T-helper 9 cell (primary cell): Measurements from ENCODE around the gene ZDHHC14.

Source experiments
- DNase-seq: peaks from one replicate; pipeline ENCODE4 v3.0.0-alpha.2; 2020

Gene ZDHHC14

GRCh38 chr6:157539421-157539822 is 158.4 kb downstream of the ZDHHC14 start:
- no peak for DNase-seq

GRCh38 chr6:157539900-157540752 is 159.1 kb downstream of the ZDHHC14 start:
- DNase-seq = no peak

- DNase-seq = no peak
Observed at GRCh38 chr6:157541618-157542413, 160.8 kb downstream of the ZDHHC14 start.

- no peak for DNase-seq
Observed at GRCh38 chr6:157542414-157543160, 161.6 kb downstream of the ZDHHC14 start.

- DNase-seq = no peak
Observed at GRCh38 chr6:157546321-157546720, 165.3 kb downstream of the ZDHHC14 start.

GRCh38 chr6:157547112-157547511 is 166.1 kb downstream of the ZDHHC14 start:
- no peak for DNase-seq

GRCh38 chr6:157548635-157549467 is 167.9 kb downstream of the ZDHHC14 start:
- DNase-seq = no peak

GRCh38 chr6:157549468-157549745 is 168.4 kb downstream of the ZDHHC14 start:
- no peak for DNase-seq

GRCh38 chr6:157550114-157550989 is 169.4 kb downstream of the ZDHHC14 start:
- no peak for DNase-seq

- no peak for DNase-seq
Observed at GRCh38 chr6:157551041-157551832, 170.2 kb downstream of the ZDHHC14 start.

GRCh38 chr6:157552081-157552747 is 171.2 kb downstream of the ZDHHC14 start:
- DNase-seq = no peak

GRCh38 chr6:157552820-157553485 is 172.0 kb downstream of the ZDHHC14 start:
- no peak for DNase-seq

GRCh38 chr6:157554747-157555146 is 173.8 kb downstream of the ZDHHC14 start:
- DNase-seq = no peak

- DNase-seq = no peak
Observed at GRCh38 chr6:157555455-157556143, 174.6 kb downstream of the ZDHHC14 start.

- DNase-seq = no peak
Observed at GRCh38 chr6:157556144-157556645, 175.2 kb downstream of the ZDHHC14 start.

- DNase-seq = no peak
Observed at GRCh38 chr6:157556671-157557430, 175.9 kb downstream of the ZDHHC14 start.

GRCh38 chr6:157557559-157557958 is 176.6 kb downstream of the ZDHHC14 start:
- no peak for DNase-seq

GRCh38 chr6:157558049-157558448 is 177.1 kb downstream of the ZDHHC14 start:
- DNase-seq = no peak
